NCI-H1694 treated with DMSO at 0.1 percent for 48 hours (cell line): ENCODE data around the gene LRRC56.

Experiments used
- DNase-seq: peaks from one replicate; lab custom pipeline; 2025; lab: John Stamatoyannopoulos, UW

The LRRC56 gene

DNA sequence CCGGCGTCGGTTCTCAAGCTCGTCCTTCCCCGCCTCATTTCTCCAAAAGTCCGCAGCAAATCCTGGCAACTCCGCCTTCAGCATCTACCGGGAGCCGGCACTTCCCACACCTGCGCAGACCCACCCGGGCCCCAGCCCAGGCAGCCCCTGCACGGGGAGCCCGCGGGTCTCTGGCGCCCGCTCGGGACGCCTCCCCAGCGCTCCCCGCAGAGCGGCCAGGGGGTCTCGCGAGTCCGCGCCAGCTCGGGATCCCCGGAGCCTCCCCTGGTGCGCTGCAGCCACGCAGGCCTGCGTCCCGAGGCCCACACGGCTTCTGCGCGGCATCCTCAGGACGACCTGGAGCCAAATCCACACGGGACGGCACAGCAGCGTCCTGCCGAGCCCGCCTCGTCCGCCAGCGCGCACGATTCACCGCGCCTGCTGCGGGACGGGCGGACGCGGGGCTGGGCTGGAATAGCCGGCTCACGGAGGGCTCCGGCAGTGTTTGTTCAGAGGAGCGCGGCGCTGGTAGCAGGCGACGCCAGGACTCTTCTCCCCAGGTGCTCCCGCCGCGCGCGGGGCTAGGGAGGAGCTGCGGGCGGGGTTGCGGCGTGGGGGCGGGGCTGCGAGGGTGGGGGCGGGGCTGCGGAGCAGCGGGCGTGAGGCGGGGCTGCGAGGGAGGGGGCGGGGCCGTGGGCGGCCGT is 38.1 kb downstream of the LRRC56 start:
- DNase-seq, result peak; percentile 60

DNA sequence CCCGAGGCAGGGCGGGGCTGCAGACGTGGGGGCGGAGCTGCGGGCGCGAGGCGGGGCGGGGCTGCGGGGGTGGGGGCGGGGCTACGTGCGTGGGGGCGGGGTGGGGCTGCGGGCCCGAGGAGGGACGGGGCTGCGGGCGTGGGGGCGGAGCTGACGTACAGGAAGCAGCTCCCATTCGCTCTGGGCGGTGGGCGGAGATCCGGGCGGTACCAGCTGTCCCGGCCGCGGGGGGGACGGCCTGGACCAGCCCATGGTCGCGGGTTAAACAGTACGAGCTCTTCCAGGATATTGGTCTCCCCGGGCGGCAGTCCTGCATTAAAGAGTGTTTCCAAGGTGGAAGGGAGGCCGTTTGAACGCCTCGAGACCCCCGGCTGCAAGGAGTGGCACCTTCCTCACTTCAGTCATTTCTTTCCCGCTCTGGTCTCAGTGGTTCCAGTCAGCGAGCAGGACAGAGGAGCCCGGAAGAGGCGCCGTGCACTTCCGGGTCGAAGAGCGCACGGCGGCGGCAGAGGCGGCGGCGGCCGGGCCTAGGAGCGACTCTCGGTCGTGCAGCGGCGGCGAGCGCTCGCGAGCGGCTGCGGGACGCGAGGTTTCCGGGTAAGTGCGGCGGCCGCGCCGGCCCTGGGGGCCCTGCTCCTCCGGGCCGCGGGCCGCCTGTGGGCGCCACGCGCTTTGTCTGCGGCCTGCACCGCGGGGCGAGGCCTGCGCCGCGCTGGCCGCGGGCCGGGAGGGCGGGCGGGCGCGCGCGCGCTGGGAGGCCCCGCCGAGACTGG is 38.9 kb downstream of the LRRC56 start, which contains the start of gene PHRF1:
TSS of gene PHRF1 (plus strand) at position 475 of the 773 bp plus-strand sequence. CDS start 5,043 bp downstream, outside the sequence.
- peak; percentile 88 for DNase-seq

DNA sequence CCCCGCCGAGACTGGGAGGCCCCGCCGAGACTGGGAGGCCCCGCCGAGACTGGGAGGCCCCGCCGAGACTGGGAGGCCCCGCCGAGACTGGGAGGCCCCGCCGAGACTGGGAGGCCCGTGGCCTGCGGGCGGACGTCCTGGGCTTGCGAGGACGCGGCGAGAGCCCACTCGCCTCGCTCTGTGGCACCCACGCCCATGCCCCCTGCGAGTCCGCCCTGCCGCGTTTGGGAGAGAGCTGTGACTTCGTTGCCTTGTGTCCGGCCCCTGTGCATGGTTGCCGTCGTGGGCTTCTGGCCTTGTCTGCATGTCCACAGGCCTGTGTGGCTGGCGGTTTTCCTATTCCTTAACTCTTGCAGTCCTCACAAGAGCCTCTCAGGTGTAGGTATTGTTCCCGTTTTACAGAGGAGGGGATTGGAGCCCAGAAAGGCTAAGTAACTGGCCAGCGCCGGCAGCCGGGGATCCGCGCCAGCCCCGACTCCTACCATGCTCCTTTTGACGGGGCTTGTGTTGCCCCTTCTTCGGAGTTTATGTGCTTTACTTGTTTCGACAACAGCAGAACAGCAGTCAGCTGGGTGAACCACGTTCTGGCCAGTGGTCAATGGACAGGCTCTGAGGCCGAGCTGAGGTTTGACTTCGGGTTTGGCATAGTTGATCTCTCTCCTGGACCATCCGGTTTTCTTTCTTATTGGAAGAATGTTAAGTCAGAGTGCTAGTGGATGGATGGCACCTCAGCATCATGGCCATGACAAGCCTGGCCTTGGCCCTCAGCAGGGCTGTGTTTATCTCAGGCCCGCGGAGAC is 39.7 kb downstream of the LRRC56 start:
- DNase-seq, result no peak

DNA sequence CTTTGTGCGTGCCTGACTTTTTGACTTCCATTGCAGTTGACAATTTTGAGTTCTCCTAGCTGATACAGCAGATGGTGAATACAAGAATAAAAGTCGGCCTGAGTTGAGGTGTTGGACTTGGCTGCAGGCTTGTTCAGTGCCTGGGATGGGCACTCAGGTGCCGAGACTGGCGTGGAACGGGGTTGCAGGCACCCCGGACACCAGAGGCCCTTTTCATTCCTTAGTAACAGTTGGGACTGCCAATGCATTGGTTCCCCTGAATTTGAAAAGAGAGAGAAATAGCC is 40.2 kb downstream of the LRRC56 start:
- DNase-seq, result no peak

DNA sequence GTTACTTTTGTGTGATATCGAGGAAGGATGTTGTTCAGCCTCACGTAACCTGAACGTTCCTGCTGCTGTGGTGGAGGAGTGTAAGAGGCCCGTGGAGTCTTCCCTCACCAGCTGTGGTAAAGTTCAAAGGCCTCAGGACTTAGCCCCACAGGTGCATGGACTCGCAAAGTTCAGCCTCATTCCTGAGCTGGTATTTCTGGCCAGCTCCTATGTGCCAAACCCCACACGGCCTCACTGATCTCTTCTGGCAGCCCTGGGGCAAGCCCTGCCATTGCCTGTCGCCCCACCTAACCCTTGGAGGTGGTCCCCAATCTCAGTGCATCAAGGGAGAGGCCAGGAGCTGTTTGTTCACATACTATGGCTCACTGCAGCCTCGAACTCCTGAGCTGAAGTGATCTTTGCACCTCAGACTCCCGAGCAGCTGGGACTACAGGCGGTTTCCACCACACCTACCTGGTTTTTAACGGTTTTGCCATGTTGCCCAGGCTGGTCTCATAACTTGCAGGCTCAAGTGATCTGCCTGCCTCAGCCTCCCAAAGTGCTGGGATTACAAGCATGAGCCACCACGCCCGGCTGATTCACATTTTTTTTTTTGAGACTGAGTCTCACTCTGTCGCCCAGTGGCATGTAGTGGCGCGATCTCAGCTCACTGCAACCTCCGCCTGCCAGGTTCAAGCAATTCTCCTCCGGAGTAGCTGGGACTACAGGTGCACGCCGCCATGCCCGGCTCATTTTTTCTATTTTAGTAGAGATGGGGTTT is 41.1 kb downstream of the LRRC56 start:
- no peak for DNase-seq

DNA sequence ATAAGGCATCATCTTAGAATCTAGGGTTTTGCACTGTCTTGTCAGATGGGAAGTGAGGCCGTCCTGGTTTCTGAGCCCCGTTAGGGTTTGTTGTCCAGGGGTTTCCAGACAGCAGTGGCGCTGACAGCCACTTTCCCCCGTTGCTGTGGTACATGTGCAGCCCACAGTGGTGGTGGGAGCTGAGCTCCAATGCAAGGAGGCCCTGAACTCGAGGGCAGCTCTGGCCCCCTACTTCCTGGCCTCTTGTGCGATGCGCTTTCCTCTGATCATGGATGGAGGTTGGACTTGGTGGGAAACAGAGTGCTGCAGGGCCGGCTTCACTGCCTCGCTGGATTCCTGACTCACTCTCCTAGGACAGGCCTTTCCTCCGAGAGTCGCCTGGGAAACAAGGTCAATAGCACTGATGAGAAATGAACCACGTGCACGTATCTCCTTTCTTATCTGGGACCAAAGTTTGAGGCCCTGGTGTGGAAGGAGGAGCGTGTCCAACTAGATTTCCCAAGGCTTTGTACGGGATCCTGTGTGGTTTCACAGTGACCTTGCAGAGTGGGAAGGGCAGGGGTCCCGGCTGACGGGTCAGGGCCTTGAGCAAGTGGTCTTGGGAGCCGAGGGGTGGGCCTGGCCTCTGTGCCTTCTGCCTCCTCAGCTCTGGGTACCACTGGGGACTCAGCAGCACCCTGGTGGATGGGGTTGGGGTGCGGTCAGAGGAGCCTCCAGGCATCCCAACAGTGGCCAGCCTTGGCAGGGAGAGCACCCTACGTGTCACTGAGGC is 42.7 kb downstream of the LRRC56 start:
- DNase-seq, result no peak

DNA sequence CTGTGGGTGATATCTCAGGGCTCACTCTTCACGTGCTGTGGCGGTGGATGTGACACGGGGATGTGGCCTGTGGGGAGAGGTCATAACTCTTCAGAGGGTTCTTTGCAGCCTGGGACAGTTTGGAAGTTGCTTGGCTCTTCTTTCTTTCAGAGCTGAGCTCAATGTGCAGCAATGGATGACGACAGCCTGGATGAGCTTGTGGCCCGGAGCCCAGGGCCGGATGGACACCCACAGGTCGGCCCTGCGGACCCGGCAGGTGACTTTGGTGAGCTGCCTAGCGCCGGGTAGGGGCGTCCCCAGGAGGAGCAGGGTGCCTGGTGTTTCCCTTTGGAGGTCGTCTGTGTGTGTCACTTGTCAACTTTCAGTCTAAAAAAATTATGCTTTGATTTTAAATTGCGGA is 44.0 kb downstream of the LRRC56 start:
- DNase-seq, result no peak

DNA sequence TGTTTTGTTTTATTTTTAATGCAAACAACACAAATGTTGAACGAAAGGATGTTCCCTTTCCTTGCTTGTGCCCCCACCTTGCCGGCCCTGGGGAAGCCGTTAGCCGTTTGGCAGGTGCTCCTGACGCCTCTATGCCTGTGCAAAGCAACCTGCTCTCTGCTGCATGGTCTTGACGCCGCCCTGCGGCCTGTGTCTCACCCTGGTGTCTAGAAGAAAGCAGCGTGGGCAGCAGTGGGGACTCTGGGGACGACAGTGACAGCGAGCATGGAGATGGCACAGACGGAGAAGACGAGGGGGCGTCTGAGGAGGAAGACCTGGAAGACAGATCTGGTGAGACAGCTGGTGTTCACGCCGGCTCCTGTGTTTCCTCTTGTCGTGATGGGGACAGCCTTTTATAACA is 44.4 kb downstream of the LRRC56 start:
- DNase-seq, result no peak

DNA sequence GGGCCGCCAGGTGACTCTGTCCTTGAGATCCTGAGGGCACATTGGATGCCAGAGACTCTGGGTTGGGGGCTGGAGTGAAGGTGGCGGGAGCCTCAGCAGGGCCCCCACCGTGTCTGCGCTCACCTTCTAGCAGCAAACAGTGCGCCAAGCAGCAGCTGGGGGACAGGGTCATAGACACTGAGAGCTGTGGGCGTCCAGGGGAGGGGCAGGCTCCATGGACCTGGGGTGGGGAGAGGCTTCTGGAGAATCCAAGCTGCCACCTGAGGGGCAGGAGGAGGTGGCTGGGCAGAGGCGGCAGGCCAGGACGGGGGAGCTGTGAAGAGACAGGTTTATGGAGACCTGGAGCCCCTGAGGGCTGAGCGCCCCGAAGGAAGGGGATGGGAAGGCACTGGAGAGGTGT is 47.0 kb downstream of the LRRC56 start:
- no peak for DNase-seq

DNA sequence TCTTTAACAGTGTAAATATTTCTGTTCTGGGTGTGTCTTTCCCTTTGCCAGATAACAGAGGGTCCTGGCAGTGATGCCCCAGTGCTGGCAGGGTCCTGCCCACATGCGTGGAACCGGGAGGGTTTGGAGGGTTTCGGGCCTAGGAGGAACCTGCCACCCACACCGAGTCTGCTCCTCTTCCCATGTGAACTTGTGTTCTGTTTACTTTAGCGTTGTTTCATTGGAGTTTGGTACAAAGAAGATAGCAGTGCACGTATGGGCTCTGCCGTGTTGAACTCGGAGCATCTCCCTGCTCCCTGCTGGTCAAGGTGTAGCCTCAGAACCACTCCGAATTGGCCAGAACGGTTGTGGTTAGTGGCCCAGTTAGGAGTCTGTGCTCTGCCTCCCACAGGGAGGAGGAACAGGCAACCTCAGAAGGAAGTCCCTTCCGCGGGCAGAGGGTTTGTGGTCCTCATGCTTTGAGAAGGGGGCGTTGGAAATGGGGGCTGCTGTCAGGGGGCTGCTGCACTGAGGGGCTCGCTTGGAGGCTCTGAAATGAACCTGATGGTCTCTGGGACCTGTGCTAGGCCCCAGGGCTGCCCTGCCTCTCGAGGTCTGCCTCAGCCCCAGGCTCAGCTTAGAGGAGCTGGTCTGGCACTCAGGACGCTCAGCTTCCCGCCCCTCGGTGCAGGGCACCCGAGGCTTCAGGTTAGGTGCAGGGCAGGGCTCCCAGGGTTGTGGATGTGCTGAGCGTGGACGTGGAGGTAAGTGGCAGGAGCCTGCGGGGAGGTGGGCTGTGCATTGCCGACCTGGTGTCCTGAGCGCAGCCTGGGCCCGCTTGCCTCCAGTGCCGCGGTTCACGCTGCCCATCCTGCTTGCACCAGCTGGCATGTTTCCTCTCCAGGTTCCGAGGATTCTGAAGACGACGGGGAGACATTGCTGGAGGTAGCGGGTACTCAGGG is 49.3 kb downstream of the LRRC56 start:
- no peak for DNase-seq

DNA sequence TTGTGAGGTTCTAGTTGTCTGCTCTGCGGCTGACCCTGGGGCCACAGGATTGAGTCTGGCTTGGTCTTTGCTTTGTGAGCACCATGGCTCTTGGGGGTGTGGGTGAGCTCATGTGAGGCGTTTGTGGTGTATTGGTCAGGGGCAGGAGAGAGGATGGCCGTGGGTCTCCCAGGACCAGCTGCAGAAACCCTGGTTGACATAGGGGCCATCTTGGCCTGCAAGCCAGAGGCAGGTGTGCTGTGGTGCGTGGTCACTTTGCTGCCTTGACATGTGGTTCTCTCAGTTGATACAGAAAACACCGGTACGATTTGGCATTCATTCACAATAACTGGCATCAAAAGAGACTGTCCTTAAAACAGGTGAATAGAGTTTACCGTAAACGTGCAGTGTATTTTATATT is 50.2 kb downstream of the LRRC56 start:
- DNase-seq, result no peak

DNA sequence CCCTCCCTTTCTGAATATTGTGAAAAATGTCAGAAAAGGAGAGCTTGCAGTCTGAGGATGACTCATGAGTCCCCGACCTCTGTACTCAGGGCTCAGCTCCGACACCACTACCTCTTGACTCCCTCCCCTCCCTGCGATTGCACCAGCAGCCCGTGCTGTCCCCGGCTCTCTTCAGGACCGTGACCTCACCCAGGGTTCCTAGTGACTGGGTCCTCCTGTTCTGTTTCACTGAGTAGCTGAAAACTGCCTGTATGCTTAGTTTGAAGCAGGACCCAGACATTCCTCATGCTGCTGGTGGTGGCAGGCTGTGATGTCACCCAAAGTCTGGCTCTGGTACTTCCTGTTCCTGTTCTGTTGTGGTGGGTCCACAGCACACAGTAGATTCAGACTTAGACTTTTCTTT is 50.7 kb downstream of the LRRC56 start:
- DNase-seq, result no peak

DNA sequence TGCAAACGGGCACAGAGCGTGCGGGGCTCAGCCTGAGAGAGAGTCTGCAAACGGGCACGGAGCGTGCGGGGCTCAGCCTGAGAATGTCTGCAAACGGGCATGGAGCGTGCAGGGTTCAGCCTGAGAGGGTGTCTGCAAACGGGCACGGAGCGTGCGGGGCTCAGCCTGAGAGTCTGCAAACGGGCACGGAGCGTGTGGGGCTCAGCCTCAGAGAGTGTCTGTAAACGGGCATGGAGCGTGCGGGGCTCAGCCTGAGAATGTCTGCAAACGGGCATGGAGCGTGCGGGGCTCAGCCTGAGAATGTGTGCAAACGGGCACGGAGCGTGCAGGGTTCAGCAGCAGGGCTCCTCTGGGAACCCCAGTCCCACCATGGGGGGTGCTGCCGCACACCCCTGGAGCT is 52.5 kb downstream of the LRRC56 start:
- no peak for DNase-seq

DNA sequence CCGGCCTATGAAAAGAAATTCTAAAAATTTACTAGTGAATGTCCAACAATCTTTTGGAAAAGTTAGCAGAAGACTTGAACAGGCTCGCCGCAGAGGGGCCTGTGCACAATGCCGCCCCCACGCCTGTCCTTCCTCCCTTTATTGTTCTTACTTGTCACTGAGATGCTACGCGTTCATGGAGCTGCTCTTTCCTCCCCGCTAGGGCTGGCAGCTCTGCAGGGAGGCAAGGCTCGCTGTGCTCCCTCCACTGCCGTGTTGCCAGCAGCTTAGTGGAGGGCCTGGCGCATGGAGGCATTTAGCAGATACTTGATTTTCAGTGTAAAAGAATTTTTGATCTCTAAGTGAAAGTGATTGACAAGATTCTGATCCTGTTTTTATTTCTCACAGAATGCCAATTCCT is 53.7 kb downstream of the LRRC56 start:
- DNase-seq, result no peak

DNA sequence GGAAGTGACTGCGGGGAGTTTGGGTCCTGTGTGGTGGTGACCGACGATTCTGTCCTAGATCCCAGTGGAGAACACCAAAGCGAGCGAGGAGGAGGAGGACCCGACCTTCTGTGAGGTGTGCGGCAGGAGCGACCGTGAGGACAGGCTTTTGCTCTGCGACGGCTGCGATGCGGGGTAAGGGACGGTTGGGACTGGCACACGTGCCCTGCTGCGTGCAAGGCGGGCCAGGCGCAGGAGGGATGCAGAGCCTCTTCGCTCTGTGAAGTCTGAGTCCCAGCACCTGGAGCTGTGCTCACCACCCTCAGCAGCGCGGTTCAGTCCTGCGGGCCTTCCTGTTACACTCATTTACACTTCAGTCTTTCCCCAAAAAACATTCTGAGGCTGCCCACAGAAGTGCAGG is 55.2 kb downstream of the LRRC56 start:
- no peak for DNase-seq

DNA sequence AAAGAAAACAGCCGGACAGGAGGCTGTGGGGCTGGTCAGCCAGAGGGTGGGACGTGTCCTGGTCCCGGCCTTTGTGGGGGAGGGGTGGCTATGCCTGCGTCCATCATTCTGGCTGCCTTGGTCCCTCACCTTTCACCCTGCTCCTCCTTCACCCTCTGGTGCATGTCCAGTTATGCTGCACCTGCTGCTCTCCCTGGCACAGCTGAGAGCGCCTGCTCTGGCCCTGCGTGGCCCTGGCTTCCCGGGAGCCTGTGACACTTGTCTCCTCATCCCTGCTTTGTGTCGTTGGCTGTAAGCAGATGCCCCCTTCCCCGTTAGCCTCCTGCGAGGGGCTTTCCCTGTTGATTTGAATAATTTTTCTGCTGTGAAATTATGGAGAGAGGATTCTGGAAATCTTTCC is 55.6 kb downstream of the LRRC56 start:
- no peak for DNase-seq

DNA sequence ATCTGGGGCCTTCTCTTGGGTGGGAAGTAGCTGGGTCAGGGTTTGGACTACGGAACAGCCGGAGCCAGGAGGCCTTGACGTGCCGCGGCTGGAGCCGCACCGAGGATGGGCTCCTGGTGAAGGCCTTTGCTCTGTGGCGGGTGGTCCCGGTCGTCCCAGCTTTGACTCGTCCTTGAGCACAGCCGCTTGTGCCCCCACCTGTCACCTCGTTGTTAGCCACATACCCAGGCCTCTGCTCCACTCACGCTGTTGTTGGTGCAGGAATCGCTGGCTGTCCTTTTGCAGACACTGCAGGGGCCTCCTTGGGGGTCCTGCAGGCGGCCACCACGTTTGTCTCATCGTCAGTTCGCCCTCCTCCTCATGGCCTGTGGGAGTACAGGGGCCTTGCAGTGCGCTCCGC is 56.0 kb downstream of the LRRC56 start:
- DNase-seq, result no peak

DNA sequence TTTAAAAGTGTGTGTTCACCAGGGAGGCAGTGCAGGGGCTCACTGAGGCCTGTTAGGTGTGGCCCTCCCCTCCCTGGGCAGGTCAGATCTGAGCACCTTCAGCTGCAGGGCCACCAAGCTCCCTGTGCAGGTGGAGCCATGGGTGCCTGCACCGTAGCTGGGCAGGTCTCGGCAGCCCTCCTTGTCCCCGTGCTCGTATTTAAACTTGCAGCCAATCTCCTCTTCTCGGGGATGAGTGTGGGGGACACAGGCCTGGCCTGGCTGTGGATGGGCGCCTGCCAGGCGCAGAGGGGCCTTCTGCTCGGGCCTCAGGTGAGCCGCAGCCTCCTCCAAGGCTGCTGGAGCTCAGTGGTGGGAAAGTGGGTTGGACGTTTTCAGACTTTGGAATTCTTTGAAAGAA is 58.1 kb downstream of the LRRC56 start:
- no peak for DNase-seq

DNA sequence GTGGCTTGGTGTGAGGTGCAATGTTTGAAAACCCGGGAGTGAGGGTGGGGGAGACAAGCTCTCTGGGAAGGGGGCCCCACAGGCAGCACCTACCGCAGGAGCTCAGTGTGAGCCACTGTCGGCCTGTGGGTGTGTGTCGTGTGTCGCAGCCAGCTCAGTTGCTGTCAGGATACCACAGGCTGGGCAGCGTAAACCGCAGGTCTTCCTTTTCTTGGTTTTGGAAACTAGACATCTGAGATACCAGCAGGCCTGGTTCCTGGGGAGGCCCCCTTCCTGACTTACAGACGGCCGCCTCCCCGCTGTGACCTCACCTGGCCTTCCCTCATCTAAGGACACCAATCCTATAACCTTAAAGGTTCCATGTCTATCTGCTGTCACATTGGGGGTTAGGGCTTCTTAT is 59.0 kb downstream of the LRRC56 start:
- no peak for DNase-seq

DNA sequence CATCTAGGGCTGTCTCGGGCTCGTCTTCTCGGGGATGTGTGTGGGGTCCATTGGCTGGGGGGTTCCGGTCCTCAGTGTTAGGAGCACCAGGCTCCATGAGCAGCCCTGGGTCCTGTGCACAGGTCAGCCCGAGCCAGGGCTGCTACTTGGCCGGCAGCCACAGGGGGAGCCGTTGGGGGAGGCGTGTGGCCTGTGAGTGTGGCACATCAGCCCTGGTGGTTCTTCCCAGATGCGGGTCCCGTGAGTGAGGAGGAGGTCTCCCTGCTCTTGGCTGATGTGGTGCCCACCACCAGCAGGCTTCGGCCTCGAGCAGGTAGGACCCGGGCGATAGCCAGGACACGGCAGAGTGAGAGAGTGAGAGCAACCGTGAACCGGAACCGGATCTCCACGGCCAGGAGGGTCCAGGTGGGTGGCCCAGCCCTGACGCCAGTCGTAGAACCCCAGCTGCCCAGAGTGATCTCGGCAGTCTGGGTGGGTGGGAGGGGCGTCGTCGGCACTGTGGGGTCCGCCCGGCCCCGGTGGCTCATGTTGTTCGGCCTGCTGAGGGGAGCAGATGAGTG is 59.9 kb downstream of the LRRC56 start:
- no peak for DNase-seq
